Activated CD4-positive, alpha-beta T cell treated with anti-CD3 and anti-CD28 coated beads for 24 hours (primary cell): ENCODE results near the gene WFIKKN2.
"Not testable (repeated sequence)": the region's sequence is repeated elsewhere in the genome, so short reads cannot be mapped to it uniquely, and the experiment has no call there.

ENCODE experiments used
- DNase-seq, 2 donors: peaks; one replicate each; pipeline ENCODE4 v3.0.0-alpha.2; 2020; ENCODE audit warnings: low read depth in 2 of 2

Gene WFIKKN2, protein sequence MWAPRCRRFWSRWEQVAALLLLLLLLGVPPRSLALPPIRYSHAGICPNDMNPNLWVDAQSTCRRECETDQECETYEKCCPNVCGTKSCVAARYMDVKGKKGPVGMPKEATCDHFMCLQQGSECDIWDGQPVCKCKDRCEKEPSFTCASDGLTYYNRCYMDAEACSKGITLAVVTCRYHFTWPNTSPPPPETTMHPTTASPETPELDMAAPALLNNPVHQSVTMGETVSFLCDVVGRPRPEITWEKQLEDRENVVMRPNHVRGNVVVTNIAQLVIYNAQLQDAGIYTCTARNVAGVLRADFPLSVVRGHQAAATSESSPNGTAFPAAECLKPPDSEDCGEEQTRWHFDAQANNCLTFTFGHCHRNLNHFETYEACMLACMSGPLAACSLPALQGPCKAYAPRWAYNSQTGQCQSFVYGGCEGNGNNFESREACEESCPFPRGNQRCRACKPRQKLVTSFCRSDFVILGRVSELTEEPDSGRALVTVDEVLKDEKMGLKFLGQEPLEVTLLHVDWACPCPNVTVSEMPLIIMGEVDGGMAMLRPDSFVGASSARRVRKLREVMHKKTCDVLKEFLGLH

DNA sequence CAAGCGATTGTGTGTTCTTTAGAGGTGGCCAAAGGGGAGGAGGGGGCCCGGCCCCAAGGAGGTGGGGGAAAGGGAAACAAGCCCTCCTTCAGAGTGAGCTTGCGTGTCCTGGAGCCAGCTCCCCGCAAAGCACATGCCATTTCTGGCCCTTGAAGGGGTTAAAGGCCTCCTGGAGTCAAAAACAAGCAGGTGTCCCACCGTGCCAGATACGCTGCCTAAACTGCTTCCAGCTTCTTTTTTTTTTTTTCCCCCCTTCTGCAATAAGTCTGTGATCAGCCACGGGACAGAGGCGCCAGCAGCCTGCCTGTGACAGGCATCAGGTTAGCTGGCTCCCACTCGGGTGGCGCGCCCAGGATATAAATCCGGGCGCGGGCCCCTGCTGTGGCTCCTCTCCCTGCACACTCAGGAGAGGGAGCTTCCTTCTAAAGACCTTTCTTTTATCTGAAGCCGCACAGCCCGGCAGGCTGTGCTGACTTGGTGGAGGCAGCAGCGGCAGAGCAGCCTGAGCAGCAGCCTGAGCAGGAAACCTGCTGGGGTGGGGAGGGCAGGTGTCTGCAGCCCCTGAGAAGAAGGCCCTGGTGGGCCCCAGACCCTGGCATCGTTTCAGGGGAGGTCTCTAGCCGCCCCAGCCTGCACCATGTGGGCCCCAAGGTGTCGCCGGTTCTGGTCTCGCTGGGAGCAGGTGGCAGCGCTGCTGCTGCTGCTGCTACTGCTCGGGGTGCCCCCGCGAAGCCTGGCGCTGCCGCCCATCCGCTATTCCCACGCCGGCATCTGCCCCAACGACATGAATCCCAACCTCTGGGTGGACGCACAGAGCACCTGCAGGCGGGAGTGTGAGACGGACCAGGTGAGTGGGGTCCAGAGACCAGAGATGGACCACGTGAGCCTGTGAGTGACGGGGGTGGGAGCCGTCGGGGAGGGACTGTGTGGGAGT lies at the start of gene WFIKKN2:
WFIKKN2 (plus strand) TSS at position 286 of the 934 bp plus-strand sequence; CDS start at position 638, 352 bp downstream.
- DNase-seq: no peak

DNA sequence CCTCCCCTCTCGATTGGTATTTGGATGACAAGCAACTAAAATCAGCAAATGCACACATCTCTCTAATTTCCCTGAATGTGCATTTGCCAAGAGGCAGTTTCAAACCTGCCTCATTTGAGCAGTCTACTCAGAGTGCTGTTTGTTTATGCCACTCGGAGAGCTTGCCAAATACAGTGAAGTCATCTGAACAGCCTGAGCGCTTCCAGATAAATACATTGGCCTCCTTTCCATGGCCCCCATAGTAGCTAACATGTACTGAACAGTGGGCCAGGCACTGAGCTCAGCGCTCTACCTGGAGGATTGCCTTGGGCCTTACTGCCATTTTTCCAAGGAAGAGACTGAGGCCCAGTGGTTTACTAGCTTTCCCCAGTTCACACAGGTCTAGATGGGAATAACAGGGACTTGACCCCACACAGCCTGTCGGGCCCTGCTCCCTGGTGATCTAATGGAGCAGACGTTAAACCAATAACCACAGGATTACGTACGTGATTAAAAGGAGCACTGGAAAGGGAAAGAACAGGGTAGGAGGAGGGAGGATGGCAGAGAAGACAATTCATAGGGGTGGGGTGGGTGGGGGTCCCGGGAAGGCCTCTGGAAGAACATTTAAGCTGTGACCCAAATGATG lies 49.3 kb upstream of the WFIKKN2 start:
- DNase-seq: no peak

DNA sequence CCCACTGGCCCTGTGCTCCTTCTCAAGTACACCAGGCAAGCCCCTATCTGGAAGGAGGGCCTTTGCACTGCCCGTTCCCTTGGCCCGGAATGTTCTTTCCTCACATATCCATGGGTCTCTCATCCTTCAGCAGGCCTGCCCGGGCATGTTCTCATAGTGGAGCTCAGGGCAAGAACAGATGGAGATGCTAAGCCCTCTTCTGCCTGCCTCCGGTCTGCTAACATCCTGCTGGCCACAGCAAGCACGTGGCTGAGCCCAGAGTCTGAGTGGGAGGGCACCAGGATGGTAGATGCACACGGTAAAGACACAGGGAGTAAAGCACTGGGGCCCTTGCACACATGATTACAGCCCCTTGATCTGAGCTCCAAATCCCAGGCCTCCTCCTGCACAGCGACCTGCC lies 48.3 kb upstream of the WFIKKN2 start:
- DNase-seq: no peak

DNA sequence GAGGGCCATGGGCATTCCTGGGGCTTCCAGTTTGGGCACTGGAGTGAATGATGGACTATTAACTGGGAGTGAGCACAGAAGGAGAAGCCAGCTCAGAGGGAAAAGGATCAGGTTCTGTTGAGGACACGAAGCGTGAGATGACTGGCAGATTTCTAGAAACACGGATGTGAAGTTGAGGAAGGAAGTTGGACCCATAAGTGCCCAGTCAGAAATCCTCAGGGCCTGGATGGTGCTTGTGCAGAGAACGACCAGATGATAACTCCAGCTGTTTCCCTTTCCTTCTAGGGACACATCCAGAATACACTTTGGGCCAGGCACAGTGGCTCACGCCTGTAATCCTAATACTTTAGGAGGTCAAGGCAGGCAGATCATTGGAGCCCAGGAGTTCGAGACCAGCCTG lies 44.8 kb upstream of the WFIKKN2 start:
- no peak for DNase-seq

DNA sequence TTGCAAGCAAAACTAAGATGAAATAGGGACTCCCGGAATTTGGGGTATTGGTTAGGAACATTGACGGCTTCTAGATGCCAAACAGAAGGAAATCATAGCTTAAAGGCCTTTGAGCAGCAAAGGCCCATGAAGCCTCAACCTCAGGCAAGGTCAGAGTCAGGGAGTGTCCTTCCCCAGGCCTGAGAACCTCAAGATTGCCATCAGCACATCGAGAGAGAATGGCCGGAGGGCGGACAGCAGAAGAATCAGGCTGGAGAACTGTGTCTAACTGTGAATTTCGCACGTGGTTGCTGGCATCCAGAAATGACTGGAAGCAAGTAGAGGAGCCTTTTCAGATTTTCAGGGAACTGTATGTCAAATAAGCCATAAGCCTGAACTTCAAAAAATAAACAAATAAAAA lies 43.3 kb upstream of the WFIKKN2 start:
- no peak for DNase-seq

- no peak for DNase-seq
These were observed 42.4 kb upstream of the WFIKKN2 start for GRCh38 chr17:50793007-50793406.

GRCh38 chr17:50794361-50794760 lies 41.0 kb upstream of the WFIKKN2 start:
- DNase-seq: no peak

DNA sequence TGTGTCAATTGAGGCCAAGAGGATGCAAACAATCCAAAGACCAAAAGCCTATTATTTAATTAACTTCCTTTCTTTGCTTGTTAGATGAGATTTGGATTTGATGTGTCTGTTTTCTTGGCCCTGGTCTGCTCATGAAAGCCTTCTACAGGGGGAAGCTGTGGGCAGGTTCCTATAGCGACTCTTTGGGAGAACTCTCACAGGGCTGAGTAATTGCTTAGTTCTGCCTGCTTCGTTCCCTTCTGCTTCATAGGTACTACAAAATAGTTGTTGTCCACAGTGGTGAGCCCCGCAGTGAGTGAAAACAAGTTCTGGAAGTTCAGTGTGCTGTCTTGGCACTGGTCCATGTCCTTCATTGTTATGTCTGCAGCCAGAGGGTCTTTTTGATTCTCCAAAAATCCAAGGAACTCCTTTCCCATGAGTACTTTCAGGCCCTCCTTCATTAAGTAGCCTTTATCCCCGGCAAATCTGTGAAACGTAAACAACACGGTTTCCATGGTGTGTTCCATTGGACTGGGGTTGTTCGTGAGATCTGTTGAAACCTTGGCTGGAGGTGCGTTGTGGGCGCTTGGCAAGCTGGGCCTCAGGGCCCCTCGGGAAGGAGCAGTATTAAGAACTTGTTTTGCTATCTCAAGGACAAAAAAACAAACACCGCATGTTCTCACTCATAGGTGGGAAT lies 38.1 kb upstream of the WFIKKN2 start:
- DNase-seq: no peak

GRCh38 chr17:50798424-50799288 lies 36.7 kb upstream of the WFIKKN2 start:
- DNase-seq: no peak

DNA sequence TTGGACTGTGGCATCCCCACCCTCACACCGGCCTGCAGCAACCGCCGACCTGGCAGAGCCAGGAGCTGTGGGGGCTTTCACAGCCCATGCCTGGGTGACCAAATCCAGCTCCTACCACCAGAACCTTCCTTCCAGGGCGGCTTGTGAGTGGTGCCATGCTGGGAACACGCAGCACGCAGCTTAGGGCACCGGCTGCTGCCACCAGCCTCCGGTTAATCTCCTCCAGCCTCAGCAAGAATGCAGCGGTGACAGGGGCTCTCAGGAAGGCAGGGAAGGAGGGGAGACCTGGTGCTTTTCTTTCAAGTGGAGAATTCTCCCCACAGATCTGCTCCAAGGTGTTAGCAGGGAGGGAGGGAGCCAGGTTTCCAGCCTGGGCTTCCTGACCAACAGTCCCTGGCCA lies 35.8 kb upstream of the WFIKKN2 start:
- no peak for DNase-seq

GRCh38 chr17:50800196-50800700 lies 35.1 kb upstream of the WFIKKN2 start:
- DNase-seq: no peak

GRCh38 chr17:50802609-50803571 lies 32.5 kb upstream of the WFIKKN2 start:
- no peak for DNase-seq

GRCh38 chr17:50803676-50804075 lies 31.7 kb upstream of the WFIKKN2 start:
- no peak for DNase-seq

DNA sequence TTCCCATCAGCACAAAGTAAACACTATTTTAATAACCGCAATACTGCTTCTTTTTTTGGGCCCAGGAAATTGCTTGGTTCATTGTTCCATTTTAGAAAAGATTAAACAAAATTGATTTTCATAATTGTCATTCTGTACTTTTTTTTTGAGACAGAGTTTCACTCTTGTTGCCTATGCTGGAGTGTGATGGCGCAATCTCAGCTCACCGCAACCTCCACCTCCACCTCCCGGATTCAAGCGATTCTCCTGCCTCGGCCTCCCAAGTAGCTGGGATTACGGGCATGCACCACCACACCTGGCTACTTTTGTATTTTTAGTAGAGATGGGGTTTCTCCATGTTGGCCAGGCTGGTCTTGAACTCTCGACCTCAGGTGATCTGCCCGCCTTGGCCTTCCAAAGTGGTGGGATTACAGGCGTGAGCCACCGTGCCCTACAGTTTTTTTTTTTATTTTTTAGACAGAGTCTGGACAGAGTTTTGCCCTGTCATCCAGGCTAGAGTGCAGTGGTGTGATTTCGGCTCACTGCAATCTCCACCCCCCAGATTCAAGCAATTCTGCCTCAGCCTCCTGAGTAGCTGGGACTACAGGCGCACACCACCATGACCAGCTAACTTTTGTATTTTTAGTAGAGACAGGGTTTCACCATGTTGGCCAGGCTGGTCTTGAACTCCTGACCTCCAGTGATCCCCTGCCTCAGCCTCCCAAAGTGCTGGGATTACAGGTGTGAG lies 30.5 kb upstream of the WFIKKN2 start:
- DNase-seq: not testable (repeated sequence)

DNA sequence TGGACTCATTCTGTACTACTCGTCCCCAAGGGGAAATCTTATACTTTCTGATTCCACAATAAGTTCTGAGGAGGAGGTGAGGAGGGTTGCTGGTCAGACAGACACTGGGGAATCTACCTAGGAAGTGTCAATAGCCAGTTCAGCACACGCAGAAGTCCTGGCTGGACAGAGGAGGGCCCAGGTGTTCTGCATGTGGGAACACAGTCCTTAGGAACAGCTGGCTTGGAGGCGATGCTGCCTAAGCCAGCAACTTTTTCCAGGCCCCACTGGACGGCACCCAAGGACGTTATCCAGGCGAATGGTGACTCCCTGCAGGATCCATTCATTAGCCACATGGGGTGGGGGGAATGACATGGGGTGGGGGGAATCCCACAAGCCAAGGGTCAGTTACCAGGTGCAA lies 29.9 kb upstream of the WFIKKN2 start:
- DNase-seq: no peak

GRCh38 chr17:50806141-50806643 lies 29.2 kb upstream of the WFIKKN2 start:
- DNase-seq: no peak

DNA sequence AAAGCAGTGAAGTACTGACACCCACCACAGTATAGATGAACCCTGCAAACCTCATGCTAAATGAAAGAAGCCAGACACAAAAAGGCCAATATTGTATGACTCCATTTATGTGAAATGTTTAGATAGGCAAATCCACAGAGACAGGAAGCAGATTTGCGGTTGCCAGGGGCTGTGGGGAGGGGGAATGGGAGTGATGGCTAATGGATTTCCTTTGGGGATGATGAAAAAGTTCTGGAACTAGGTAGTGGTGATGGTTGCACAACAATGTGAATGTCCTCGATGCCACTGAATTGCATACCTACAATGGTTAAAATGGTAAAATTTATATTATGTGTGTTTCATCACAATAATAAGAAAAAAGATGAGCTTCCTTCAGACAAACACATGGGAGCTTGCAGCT lies 28.4 kb upstream of the WFIKKN2 start:
- DNase-seq: no peak

DNA sequence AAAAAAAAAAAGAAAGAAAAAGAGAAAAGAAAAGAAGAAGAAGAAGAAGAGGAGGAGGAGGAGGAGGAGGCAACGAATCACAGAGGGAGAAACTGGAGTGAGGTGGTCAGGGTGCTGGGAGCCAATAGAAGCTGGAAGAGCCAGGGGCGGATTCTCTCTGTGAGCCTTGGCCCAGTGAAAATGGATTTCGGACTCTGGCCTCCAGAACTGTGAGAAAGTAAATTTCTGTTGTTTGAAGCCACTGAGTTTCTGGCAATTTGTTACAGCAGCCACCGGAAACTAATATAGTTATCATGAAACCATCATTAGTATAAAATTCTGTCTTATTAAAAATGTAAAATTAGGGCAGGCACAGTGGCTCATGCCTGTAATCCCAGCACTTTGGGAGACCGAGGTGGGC lies 27.7 kb upstream of the WFIKKN2 start:
- no peak for DNase-seq
